H9 (cell line): ENCODE data around the gene YLPM1. TPM values are rescaled to one million over a fixed set of nuclear protein-coding genes. Genes with fewer than 3 reads are reported as not detected.

Source experiments
- DNase-seq: peaks from one replicate; pipeline ENCODE4 v3.0.0-alpha.2; 2017
- H2AFZ ChIP-seq: one replicate; pipeline ENCODE4 v1.6.1; 2013; ENCODE audit warnings: mild to moderate bottlenecking, low read length, control low read depth, moderate library complexity
- H2AK5ac ChIP-seq: 2 replicates; pipeline ENCODE4 v1.6.1; 2013; ENCODE audit warnings: low read length, control low read depth, mixed read lengths; ENCODE audit not compliant: insufficient read length
- H2BK120ac ChIP-seq: one replicate; pipeline ENCODE4 v1.6.1; 2013; ENCODE audit warnings: low read depth, mild to moderate bottlenecking, low read length, control low read depth, inconsistent platforms; ENCODE audit not compliant: poor library complexity, severe bottlenecking
- H2BK12ac ChIP-seq: 2 replicates; pipeline ENCODE4 v1.6.1; 2013; ENCODE audit warnings: low read length, control low read depth, mixed read lengths, low read depth; ENCODE audit not compliant: insufficient read length
- H2BK15ac ChIP-seq: 2 replicates; pipeline ENCODE4 v1.6.1; 2013; ENCODE audit warnings: low read depth, low read length, control low read depth
- H2BK20ac ChIP-seq: one replicate; pipeline ENCODE4 v1.6.1; 2013; ENCODE audit warnings: low read depth, mild to moderate bottlenecking, low read length, control low read depth, inconsistent platforms; ENCODE audit not compliant: poor library complexity, severe bottlenecking
- H2BK5ac ChIP-seq: 2 replicates; pipeline ENCODE4 v1.6.1; 2013; ENCODE audit warnings: low read length, control low read depth, mixed read lengths; ENCODE audit not compliant: insufficient read length
- H3K14ac ChIP-seq: 2 replicates; pipeline ENCODE4 v1.6.1; 2013; ENCODE audit warnings: low read length, control low read depth; ENCODE audit not compliant: insufficient read depth
- H3K18ac ChIP-seq: 2 replicates; pipeline ENCODE4 v1.6.1; 2013; ENCODE audit warnings: low read depth, mild to moderate bottlenecking, mixed read lengths, low read length, control low read depth; ENCODE audit not compliant: insufficient read length
- H3K23ac ChIP-seq: 2 replicates; pipeline ENCODE4 v1.6.1; 2013; ENCODE audit warnings: low read length, control low read depth, mixed read lengths, low read depth; ENCODE audit not compliant: insufficient read length
- H3K23me2 ChIP-seq: 2 replicates; pipeline ENCODE4 v1.6.1; 2013; ENCODE audit warnings: low read depth, mild to moderate bottlenecking, mixed read lengths, low read length, control low read depth; ENCODE audit not compliant: insufficient read length, poor library complexity, severe bottlenecking
- H3K27ac ChIP-seq: 2 replicates; pipeline ENCODE4 v1.5.1; 2013; ENCODE audit warnings: low read length, control low read depth, mixed read lengths, low read depth; ENCODE audit not compliant: insufficient read length
- H3K27me3 ChIP-seq: 2 replicates; pipeline ENCODE4 v1.6.1; 2013; ENCODE audit warnings: low read length, control low read depth, inconsistent platforms; ENCODE audit not compliant: insufficient read depth
- H3K4ac ChIP-seq: 2 replicates; pipeline ENCODE4 v1.6.1; 2013; ENCODE audit warnings: low read depth, mild to moderate bottlenecking, control low read depth, inconsistent platforms, low read length, moderate library complexity
- H3K4me1 ChIP-seq: 2 replicates; pipeline ENCODE4 v1.6.1; 2013; ENCODE audit warnings: low read length, control low read depth, inconsistent platforms; ENCODE audit not compliant: insufficient read depth
- H3K4me2 ChIP-seq: 2 replicates; pipeline ENCODE4 v1.6.1; 2013; ENCODE audit warnings: low read length, control low read depth, mixed read lengths; ENCODE audit not compliant: insufficient read length, insufficient read depth
- H3K56ac ChIP-seq: 2 replicates; pipeline ENCODE4 v1.6.1; 2013; ENCODE audit warnings: low read depth, mild to moderate bottlenecking, mixed read lengths, low read length, control low read depth; ENCODE audit not compliant: insufficient read length
- H3K79me1 ChIP-seq: 2 replicates; pipeline ENCODE4 v1.6.1; 2013; ENCODE audit warnings: low read depth, mild to moderate bottlenecking, moderate library complexity, low read length, control low read depth, inconsistent platforms; ENCODE audit not compliant: insufficient read depth, poor library complexity, severe bottlenecking
- H3K79me2 ChIP-seq: 2 replicates; pipeline ENCODE4 v1.6.1; 2013; ENCODE audit warnings: low read length, control low read depth, inconsistent platforms; ENCODE audit not compliant: insufficient read depth
- H3K9ac ChIP-seq: 2 replicates; pipeline ENCODE4 v1.6.1; 2013; ENCODE audit warnings: low read length, control low read depth, mixed read lengths; ENCODE audit not compliant: insufficient read length; ENCODE audit errors: extremely low read depth
- H3K9me3 ChIP-seq: one replicate; pipeline ENCODE4 v1.6.1; 2013; ENCODE audit warnings: low read depth, low read length, inconsistent platforms; ENCODE audit not compliant: control insufficient read depth
- H3T11ph ChIP-seq: one replicate; pipeline ENCODE4 v1.6.1; 2013; ENCODE audit warnings: mild to moderate bottlenecking, low read length, control low read depth, inconsistent platforms
- H4K20me1 ChIP-seq: one replicate; pipeline ENCODE4 v1.6.1; 2013; ENCODE audit not compliant: control insufficient read depth, insufficient read length, insufficient read depth
- H4K5ac ChIP-seq: 2 replicates; pipeline ENCODE4 v1.6.1; 2013; ENCODE audit warnings: low read depth, mild to moderate bottlenecking, mixed read lengths, low read length, control low read depth; ENCODE audit not compliant: insufficient read length
- H4K8ac ChIP-seq: replicated peaks from 2 replicates; pipeline ENCODE4 v1.6.1; 2013; ENCODE audit warnings: low read length, control low read depth, mixed read lengths, low read depth; ENCODE audit not compliant: insufficient read length
- H4K91ac ChIP-seq: 2 replicates; pipeline ENCODE4 v1.6.1; 2013; ENCODE audit warnings: low read depth, mild to moderate bottlenecking, moderate library complexity, mixed read lengths, low read length, control low read depth; ENCODE audit not compliant: insufficient read length
- H3K27ac Mint-ChIP-seq, 3 experiments: 2 replicates in 2 of 3; 3 replicates in 1 of 3; pipeline ENCODE4 v1.8.0; 2020 to 2021; ENCODE audit warnings: mixed read lengths in 3 of 3, mild to moderate bottlenecking in 1 of 3, moderate library complexity in 1 of 3
- H3K27me3 Mint-ChIP-seq: 2 replicates; pipeline ENCODE4 v1.8.0; 2021; ENCODE audit warnings: low read depth, mild to moderate bottlenecking, moderate library complexity, mixed read lengths
- H3K36me3 Mint-ChIP-seq, 3 experiments: 2 replicates in 2 of 3; 3 replicates in 1 of 3; pipeline ENCODE4 v1.8.0; 2020 to 2021; ENCODE audit warnings: low read depth in 3 of 3, mixed read lengths in 3 of 3; ENCODE audit not compliant: insufficient read depth in 1 of 3
- H3K4me1 Mint-ChIP-seq, 2 experiments: 2 replicates each; pipeline ENCODE4 v1.8.0; 2020; ENCODE audit warnings: mixed read lengths in 2 of 2
- H3K4me3 Mint-ChIP-seq, 2 experiments: 2 replicates in 1 of 2; 3 replicates in 1 of 2; pipeline ENCODE4 v1.8.0; 2020 to 2021; ENCODE audit warnings: mild to moderate bottlenecking in 2 of 2, mixed read lengths in 2 of 2, moderate library complexity in 1 of 2
- H3K9me3 Mint-ChIP-seq, 2 experiments: 2 replicates in 1 of 2; 3 replicates in 1 of 2; pipeline ENCODE4 v1.8.0; 2020; ENCODE audit warnings: mild to moderate bottlenecking in 2 of 2, mixed read lengths in 2 of 2, moderate library complexity in 1 of 2
- WGBS: extraction: QIAGEN DNeasy Blood & Tissue Kit; methylation state at CpG from one replicate; pipeline ENCODE4 v1.1.7; 2013; ENCODE audit warnings: missing lambda C conversion rate, low lambda C conversion rate, mixed read lengths; ENCODE audit not compliant: insufficient read length; ENCODE audit errors: extremely low coverage; 5-methylcytosine and 5-hydroxymethylcytosine counted together
- total RNA-seq: library from RNA; stranded (reverse); gene quantifications from 2 replicates; pipeline ENCODE4 v1.2.1, GENCODE V29; 2021
- TF ChIP-seq, protein P1 (sequence below): fragments of 200-600 bp; sonication (generic); conservative IDR thresholded peaks from 3 replicates; pipeline ENCODE4 v1.8.0; 2021; ENCODE audit warnings: antibody characterized with exemption, mild to moderate bottlenecking

Gene YLPM1
- total RNA-seq, 1 experiment from 2014 or later = 82.2 TPM

DNA sequence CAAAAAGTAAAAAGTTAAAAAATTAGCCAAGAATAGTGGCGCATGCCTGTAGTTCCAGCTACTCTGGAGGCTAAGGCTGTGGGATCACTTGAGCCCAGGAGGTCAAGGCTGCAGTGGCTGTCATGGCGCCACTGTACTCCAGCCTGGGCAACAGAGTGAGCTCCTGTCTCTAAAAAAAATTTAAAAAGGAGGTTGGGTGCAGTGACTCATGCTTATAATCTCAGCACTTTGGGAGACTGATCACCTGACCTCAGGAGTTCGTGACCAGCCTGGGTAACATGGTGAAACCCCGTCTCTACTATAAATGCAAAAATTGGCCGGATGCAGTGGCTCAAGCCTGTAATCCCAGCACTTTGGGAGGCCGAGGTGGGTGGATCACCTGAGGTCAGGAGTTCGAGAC is 8.2 kb upstream of the YLPM1 start:
- peaks cover 2% of the 10 kb centered on the region for H3K27me3 Mint-ChIP-seq
- H3K36me3 Mint-ChIP-seq = peaks cover 2 to 17% (median 6%) of the 10 kb centered on the region in 3 experiments; a peak in 6 of 7 replicates
- no CpG with 5 or more reads among the region's 7 CpGs for WGBS
- no peaks in the 10 kb centered on the region for H3K4me1 Mint-ChIP-seq
- Histone ChIP-seq H3K79me2 (no peaks in the 10 kb centered on the region), H3K4me1 (no peaks in the 10 kb centered on the region), H2BK20ac (no peak overlapping the region), H3K4ac (no peak overlapping the region), H2AK5ac (no peak overlapping the region), H4K5ac (no peak overlapping the region), H3K27ac (no peak overlapping the region), H3K9ac (no peak overlapping the region), H4K91ac (no peak overlapping the region), H3K14ac (no peak overlapping the region), H2BK12ac (no peak overlapping the region), H2AFZ (no peak overlapping the region), H3T11ph (no peak overlapping the region), H3K23ac (no peak overlapping the region), H4K20me1 (no peaks in the 10 kb centered on the region), H2BK5ac (no peak overlapping the region), H4K8ac (no peak overlapping the region), H3K27me3 (no peaks in the 10 kb centered on the region), H3K79me1 (no peaks in the 10 kb centered on the region), H2BK15ac (no peak overlapping the region), H2BK120ac (no peak overlapping the region), H3K18ac (no peak overlapping the region), H3K9me3 (no peaks in the 10 kb centered on the region), H3K56ac (no peak overlapping the region), H3K23me2 (no peaks in the 10 kb centered on the region), H3K4me2 (no peak overlapping the region)
- H3K27ac Mint-ChIP-seq = no peak overlapping the region; a peak in 1 of 7 replicates
- H3K9me3 Mint-ChIP-seq = peaks cover 17 to 21% of the 10 kb centered on the region in 2 experiments
- no peak for DNase-seq
- H3K4me3 Mint-ChIP-seq = no peak overlapping the region
- TF ChIP-seq, protein P1, sequence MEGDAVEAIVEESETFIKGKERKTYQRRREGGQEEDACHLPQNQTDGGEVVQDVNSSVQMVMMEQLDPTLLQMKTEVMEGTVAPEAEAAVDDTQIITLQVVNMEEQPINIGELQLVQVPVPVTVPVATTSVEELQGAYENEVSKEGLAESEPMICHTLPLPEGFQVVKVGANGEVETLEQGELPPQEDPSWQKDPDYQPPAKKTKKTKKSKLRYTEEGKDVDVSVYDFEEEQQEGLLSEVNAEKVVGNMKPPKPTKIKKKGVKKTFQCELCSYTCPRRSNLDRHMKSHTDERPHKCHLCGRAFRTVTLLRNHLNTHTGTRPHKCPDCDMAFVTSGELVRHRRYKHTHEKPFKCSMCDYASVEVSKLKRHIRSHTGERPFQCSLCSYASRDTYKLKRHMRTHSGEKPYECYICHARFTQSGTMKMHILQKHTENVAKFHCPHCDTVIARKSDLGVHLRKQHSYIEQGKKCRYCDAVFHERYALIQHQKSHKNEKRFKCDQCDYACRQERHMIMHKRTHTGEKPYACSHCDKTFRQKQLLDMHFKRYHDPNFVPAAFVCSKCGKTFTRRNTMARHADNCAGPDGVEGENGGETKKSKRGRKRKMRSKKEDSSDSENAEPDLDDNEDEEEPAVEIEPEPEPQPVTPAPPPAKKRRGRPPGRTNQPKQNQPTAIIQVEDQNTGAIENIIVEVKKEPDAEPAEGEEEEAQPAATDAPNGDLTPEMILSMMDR = no peak
